GM18526 (cell line): ENCODE data around the gene DGKB.

ENCODE experiments used
- POLR2A ChIP-seq: IDR thresholded peaks from 3 replicates; pipeline ENCODE4 v1.6.1; 2011; ENCODE audit not compliant: insufficient read length; ENCODE audit errors: extremely low read depth

DGKB gene

DNA sequence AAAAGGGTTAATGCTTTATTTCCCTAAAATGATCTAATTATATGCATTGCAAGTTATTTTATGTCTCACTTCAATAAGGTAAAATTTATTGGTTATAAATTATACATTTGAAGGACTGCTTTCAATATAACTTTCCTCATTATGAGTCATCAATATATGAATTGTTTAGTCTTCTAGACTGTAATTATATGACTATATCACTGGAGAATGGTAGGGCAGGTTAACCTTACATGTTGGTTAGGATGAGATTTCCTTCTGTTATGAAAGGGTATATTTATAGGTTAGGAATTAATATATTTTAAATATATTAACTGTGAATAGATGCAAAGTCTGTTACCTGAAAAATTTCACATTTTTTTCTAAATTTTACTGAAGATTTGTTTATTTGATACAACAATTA, 506.7 kb downstream of the DGKB start:
- no peak for TF ChIP-seq POLR2A

DNA sequence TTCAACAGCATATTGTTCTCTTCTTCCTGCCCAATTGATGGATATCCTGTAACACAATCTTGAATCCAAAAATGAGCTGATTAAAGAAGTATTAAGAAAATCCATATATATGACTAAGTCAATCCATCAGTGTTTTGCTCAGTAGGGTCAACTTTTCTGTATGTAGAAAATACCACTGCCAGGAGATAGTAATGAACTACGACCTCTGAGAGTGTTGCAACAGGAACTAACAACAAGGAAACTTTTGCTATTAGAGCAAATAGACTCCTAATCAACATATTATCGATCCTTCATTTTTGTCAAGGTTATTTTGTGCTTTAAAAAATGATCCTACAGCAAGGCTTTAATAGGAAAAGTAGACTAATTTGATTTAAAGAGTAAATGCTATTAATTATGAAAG, 507.8 kb downstream of the DGKB start:
- no peak for TF ChIP-seq POLR2A

DNA sequence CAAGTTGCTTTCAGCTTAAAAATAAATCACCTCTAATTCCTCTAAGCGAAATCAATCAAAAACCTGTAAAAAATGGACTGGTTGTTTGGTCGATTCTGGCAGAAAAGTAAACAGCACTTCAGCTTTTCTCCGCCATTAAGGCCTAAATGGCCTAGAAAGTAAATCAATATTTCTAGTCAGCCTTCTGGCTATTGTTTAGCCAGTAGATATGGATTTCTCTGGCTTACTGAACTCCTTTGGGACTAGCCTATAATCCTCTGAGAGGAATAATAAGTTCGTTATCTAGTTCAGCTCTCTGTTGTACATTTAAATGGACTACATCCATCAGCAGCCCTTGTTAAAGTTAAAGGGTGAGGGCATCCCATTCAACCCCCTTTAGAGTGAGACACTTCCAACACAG, 513.0 kb downstream of the DGKB start:
- TF ChIP-seq POLR2A: no peak

DNA sequence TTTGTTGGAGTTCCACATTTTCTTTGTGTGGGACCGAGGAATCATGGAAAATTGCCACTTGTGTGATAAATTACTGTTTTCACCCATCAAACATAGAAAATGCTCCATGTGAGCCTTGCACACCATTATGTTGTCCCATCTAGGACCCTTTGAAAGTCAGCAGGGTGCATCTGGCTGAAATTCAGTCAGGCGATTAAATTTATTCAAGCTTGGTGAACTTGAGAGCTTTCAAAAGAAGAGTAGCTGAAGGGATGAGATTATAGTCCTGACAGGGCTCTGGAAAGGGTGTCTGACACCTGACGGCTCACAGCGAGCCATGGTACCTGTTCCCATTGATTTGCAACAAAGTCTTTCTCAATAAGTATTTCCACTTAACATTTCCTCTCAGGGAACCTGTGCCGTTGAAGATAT, 513.4 kb downstream of the DGKB start:
- TF ChIP-seq POLR2A: no peak

DNA sequence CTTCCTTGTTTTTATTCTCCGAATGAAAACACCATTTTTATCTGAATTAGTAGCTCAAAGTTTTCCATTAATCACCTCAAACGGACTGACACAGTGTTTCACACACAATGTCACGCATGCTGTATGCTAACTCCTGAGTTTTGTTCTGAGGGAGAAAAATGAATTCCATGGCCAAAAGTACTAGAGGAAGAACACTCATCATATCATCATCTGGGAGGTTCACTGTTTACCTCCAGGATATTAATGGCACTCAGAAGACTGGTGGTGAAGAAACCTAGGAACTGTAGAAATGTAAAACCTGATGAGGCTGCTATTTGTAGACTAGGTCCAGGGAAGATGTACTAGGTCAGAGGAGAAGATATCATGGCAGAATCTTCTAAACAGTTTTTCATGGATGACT, 517.5 kb downstream of the DGKB start:
- TF ChIP-seq POLR2A: no peak

DNA sequence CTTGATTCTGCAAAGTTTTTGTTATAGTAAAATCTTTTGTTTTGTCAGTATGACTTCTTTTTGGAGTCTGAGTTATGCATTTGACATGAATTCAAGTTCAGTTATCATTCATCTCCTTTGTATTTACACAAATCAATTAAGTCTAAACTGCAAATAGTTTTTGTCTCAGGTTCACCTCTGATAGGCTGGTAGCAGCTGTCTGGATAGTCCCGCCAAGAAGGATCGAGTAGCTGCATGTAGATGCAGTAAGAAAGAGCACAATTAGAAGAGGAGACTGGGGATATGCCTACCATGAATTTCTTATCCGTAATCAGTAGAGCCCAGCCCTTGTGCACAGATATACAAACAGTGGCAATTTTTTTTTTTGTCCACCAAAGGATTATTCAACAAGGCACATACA, 520.6 kb downstream of the DGKB start:
- no peak for TF ChIP-seq POLR2A

DNA sequence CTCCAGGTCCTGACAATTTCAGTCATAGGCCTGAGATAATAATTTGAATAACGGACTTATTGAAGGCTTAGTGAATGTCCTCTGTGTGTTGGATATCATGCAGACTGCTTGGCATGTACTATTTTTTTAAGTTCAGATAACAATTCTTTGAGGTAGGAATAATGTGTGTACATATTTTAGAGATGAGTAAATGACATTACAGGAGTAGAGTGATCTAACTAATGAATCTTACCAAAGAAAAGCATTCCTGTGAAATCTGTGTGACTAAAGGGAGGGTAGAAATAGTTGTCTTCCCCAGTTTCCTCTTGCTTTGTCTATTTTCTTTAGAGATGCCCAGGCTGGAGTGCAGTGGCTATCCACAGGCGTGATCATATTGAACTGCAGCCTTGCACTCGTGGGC, 521.2 kb downstream of the DGKB start:
- no peak for TF ChIP-seq POLR2A

DNA sequence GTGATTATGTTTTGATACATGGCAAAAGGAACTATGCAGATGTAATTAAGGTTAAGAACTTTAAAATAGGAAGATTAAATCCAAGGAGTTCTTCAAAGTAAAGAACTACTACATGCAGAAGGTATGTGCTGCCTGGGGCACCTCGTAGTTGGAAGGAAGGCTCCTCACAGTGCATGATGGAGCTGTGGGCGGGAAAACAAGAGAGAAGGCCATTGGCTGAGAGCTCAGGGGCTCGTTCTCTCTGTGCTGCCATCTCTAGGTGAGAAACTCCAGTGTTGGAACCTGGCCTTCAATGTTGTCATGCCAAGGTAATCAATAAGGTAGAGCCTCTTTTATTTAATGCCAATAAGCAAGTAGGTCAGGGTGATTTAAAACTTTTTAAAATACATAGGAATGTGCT, 521.7 kb downstream of the DGKB start:
- TF ChIP-seq POLR2A: no peak

DNA sequence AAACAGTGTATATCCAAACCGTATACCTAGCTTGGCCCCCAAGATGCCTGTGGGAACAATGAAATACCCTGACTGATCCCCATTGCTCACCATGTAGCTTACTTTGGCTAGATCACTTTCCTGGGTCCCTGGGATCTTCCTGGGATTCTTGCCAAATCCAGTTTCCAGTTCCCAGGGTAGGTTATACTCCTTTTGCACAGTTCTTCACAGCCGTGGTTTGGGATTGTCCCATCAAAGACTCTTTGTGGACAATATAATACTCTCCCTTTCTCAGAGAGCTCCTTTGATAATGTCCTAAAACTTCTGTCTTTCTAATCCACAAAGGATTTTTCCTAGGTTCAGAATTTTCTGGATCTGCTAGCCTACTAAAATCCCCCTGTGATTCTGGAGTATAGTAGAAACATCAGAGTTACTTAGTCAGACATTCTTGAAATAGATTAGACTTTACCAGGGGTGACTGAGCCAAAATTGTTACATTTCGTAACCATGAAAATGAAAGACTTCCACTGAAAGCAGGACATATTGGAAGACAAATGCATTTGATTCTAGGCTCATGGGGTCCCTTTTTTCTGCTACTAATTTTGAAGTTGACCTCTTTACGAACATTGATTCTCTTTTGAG, 524.8 kb downstream of the DGKB start:
- no peak for TF ChIP-seq POLR2A

DNA sequence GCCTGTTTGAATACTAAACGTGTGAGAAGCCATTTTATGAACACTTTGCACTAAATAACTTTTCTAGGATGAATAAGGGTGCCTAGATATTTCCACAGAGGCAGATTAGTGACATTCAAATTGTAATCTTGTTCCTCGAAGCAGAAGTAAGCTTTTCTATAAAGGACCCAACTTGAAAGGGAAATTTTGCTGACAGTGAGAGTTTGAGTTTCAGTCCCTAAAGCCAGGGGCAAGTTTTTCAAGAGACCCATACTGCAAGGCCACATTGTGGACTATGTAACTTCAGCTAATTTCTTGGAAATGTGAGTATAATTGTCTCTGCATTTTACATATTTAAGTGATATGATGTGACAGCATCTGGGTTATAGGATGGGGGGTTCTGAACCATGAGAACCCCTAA, 525.8 kb downstream of the DGKB start:
- no peak for TF ChIP-seq POLR2A

DNA sequence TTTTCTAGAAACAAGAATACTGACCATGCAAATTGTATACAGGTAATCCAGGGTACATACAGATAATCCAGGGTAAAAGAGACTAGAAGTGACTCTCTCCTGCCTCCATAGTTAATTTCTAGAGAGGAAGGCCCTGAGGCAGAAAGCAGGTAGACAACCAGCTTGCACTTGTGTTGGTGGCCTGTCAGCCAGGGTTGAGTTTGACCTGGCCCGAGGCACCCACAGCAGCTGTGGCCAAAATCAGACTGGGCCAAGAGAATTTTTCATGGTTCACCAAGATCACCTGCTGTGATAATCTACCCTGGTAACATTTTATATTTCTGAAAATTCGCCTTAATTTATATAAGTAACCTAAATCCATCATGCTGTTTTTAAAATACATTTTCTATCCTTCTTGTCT, 526.6 kb downstream of the DGKB start:
- TF ChIP-seq POLR2A: no peak

DNA sequence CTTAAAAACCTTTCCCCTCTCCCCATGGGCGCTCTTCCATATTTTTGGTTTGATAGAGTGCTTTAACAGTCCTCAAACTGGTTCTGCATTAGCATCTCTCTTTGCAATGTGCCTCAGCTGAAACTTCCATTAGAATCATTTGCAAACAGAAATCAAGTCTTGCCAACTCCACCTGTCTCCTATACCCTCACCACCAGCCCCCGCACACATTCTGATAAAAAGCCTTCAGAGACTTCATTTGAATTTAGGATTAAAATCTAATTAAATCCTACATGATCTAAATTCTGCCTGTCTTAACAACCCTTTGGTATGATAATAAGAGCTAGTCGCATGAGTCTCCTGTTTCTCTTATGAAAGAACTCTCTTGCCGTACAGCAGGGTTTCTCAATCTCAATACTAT, 528.2 kb downstream of the DGKB start:
- TF ChIP-seq POLR2A: no peak

DNA sequence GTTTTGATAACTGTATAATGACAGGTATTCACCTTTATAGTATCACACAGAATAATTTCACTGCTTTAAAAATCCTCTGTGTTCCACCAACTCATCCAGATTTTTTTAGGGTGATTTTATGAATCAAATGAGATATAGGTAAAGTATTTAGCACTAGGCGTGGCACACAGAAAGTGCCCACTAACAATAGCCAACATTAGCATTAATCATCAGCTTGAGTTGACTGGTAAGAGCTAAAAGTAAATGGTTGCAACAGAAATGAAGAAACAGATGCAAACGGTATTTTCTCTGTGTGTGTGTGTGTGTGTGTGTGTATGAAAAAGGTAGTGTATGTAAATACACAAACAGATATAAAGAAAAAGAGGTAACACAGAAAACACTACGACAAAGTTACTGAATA, 534.3 kb downstream of the DGKB start:
- no peak for TF ChIP-seq POLR2A

DNA sequence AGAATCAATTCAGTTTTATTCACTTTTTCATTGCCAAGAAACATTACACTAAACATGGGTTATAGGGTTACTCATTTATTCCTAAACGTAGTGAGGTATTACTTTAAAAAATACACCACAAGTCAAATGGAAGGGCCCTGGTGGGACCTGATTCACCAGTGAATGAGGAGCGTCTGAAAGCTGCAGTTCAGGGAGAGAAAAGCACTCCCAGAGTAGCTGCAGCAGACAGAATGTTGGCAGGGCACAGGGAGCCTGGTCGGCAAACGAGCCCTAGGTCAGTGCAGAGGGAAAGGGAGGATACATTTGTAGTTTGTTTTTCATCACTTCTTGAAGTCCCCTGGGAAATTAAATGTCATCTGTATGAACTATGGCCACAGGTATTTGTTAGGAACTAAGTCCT, 551.4 kb downstream of the DGKB start:
- TF ChIP-seq POLR2A: no peak

DNA sequence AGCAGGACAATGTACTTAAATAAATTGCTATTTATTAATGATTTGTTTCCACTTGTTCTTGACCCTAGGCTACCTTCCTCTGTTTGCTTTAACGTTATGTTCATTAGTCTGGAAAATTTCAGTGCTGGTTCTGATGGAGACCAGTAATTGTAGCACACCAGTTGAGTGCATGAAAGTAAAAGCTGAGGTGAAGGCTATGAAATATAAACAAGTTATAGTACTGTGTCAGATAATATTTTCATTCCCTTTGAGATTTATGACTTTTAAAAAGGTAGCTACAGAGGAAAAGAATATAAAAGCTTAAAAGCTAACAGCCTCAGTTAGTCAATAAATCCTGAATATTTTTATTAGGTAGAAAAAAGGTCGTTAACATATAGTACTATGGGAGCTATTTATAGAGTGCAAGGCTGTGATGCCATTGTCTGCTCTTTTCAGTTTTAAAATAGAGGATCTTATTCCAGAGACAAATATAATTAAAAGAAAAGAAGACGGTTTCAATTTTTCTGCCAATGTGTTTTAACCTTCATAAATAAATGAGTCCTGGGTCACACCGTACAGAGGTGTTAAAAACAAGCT, 561.3 kb downstream of the DGKB start:
- no peak for TF ChIP-seq POLR2A

DNA sequence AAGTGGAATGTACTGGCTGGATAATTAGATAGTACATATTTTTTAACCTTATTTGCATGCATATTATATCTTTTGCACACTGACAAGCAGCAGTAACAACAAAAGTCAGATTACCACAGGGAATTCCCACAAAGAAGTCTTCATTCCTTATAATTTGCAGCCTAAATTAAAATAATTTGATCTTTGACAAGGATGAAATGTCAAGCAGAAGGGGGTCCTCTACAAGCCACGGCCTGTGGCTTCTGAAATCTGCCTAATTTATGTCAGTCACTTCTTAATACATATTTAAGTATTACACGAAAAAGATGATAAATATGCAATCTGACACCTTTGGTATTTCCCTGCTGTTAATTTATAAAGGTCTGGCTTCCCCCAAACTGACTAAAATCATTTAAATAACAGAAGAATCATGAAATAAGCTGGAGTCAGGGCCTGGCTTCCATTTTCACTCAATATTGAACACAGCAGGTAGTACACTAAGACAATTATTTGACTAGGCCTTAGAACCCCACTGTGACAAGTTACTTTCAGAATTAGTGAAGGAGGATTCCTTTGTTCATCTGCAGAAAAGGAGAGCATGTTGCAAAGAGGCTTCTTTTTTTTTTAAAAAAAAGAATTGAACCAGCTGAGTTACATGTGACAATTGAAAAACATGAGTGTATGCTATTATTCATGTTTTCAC, 562.0 kb downstream of the DGKB start:
- TF ChIP-seq POLR2A: no peak

DNA sequence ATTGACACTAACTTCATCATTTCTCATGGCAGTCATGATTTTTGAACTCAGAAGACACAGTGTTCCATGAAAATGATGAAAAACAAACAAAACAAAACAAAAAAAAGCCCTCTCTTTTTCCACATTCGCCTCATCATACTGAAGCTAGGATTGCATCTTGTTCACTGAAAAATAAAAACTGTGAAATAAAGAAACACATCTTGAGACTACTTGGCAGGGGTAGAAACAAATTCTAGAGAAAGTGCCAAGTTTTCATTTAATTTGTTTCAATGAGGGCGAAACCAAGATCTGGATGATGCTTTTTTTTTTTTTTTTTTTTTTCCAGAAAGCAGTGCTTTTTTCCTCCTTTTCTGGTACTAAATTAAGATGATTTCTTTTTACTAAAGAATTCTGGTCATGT, 562.7 kb downstream of the DGKB start:
- no peak for TF ChIP-seq POLR2A
